Fibroblast of lung (primary cell): Measurements from ENCODE around the gene HSD11B1L. TPM values are rescaled to one million over a fixed set of nuclear protein-coding genes. Genes with fewer than 3 reads are reported as not detected.

Source experiments
- DNase-seq, 2 donors: peaks; one replicate each; pipeline versions ENCODE4 v3.0.0 to v3.0.0-alpha.2; 2010; ENCODE audit warnings: low read depth in 2 of 2
- H2AFZ ChIP-seq: 2 replicates; pipeline ENCODE4 v1.5.1; 2012; ENCODE audit warnings: low read length, control low read depth, inconsistent platforms
- H3K27ac ChIP-seq: 2 replicates; pipeline ENCODE4 v1.5.1; 2011; ENCODE audit warnings: low read length, control low read depth; ENCODE audit not compliant: insufficient read depth
- H3K27me3 ChIP-seq: 2 replicates; pipeline ENCODE4 v1.5.1; 2011; ENCODE audit warnings: mild to moderate bottlenecking, low read length; ENCODE audit not compliant: control insufficient read depth, insufficient read depth
- H3K36me3 ChIP-seq: 2 replicates; pipeline ENCODE4 v1.5.1; 2011; ENCODE audit warnings: low read length; ENCODE audit not compliant: control insufficient read depth, insufficient read depth
- H3K4me1 ChIP-seq: 2 replicates; pipeline ENCODE4 v1.5.1; 2011; ENCODE audit warnings: low read length; ENCODE audit not compliant: control insufficient read depth, insufficient read depth; ENCODE audit errors: extremely low read depth
- H3K4me2 ChIP-seq: 2 replicates; pipeline ENCODE4 v1.5.1; 2011; ENCODE audit warnings: low read length, control low read depth; ENCODE audit not compliant: insufficient read depth; ENCODE audit errors: extremely low read depth
- H3K4me3 ChIP-seq, 4 experiments: fragments of 200-600 bp in 1 of 4; sonication (generic) in 1 of 4; replicated peaks in 1 of 4; 2 replicates each; pipeline ENCODE4 v1.5.1; 2011 to 2016; ENCODE audit warnings: low read length in 4 of 4, low read depth in 3 of 4, mild to moderate bottlenecking in 3 of 4, control low read depth in 2 of 4, inconsistent platforms in 1 of 4, mixed read lengths in 1 of 4; ENCODE audit not compliant: insufficient read depth in 1 of 4; ENCODE audit errors: control extremely low read depth in 1 of 4
- H3K79me2 ChIP-seq: 2 replicates; pipeline ENCODE4 v1.5.1; 2012; ENCODE audit warnings: mild to moderate bottlenecking, low read length, inconsistent platforms; ENCODE audit not compliant: control insufficient read depth, insufficient read depth
- H3K9ac ChIP-seq: 2 replicates; pipeline ENCODE4 v1.5.1; 2011; ENCODE audit warnings: mild to moderate bottlenecking, low read length, control low read depth; ENCODE audit not compliant: insufficient read depth
- H3K9me3 ChIP-seq: 2 replicates; pipeline ENCODE4 v1.5.1; 2012; ENCODE audit warnings: low read depth, low read length; ENCODE audit not compliant: control insufficient read depth, insufficient read depth
- H4K20me1 ChIP-seq: 2 replicates; pipeline ENCODE4 v1.5.1; 2011; ENCODE audit warnings: low read length; ENCODE audit not compliant: control insufficient read depth, insufficient read depth; ENCODE audit errors: extremely low read depth
- EZH2 ChIP-seq: IDR thresholded peaks from 2 replicates; pipeline ENCODE4 v1.5.1; 2012; ENCODE audit warnings: low read length, control low read depth, mild to moderate bottlenecking; ENCODE audit errors: missing control alignments
- polyA plus RNA-seq, 2 donors: library from polyadenylated mRNA; depleted of rRNA in 1 of 2; stranded (reverse) in 1 of 2; unstranded in 1 of 2; fragments of >200 nt; gene quantifications; 2 replicates each; pipeline ENCODE4 v1.2.1, GENCODE V29; 2011 to 2012; ENCODE audit warnings: missing spikeins in 1 of 2
- total RNA-seq: library from RNA; depleted of rRNA; stranded (reverse); fragments of >200 nt; gene quantifications from 2 replicates; pipeline ENCODE4 v1.2.1, GENCODE V29; 2014
- TF ChIP-seq, protein P1 (sequence below), 2 donors: IDR thresholded peaks in 1 of 2; conservative IDR thresholded peaks in 1 of 2; 1 replicate in 1 of 2; 2 replicates in 1 of 2; pipeline ENCODE4 v1.5.1; 2011 to 2012; ENCODE audit warnings: low read length in 2 of 2, control low read depth in 1 of 2, inconsistent platforms in 1 of 2, low read depth in 1 of 2, mild to moderate bottlenecking in 1 of 2

Gene HSD11B1L
- total and polyA plus RNA-seq, 2 donors (not counting 1 experiment from before 2014, with no cell fraction given), result 5.1 to 13.0 TPM

DNA sequence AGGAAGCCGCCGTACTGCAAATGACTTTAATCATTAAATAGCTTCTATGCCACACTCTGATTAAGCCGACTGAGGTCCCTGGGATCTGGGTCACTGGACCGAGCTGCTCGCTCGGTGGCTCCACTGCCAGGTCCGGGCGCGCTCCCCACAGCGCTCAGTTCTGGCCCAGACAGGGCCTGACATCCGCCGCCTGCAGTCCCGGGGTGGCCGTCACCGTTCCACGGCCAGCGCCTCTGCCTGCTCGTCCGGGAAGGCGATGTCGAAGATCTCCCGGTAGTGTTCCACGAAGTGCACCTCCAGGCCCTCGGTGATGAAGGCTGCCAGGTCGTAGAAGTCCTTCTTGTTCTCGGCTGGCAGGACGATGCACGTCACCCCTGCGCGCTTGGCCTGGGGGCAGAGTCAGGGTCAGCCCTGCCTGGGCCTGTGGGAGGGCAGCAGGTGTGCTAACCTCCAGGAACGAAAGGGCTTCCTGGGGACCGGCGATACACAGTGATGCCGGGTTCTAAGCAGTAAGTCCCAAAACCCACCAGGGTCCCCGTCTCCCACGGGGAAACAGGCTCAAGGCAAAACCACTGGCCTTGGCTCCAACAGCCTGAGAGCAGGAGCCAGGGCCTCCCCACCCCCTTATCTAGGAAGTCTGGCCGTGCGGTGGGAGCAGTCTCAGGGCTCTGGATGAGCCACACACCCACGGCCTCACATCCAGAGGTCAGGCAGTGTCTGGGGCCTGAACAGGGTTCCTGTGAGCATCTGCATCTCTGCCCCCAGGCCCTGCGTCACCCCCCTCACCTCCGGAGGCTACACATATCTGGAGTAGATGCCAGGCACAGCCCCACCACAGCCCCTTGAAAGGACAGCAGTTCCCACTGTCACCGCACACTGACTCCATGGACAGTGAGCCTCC lies 11.2 kb downstream of the HSD11B1L start:
- no peak for DNase-seq
- Histone ChIP-seq H3K9me3 (no peaks in the 10 kb centered on the region), H2AFZ (no peak overlapping the region), H3K36me3 (peaks cover 47% of the 10 kb centered on the region), H3K4me3 (peak overlapping the region; percentile 92 to 98 (median 96)), H3K9ac (no peak overlapping the region), H3K27me3 (no peaks in the 10 kb centered on the region), H3K27ac (peak overlapping the region; percentile 36), H4K20me1 (no peaks in the 10 kb centered on the region), H3K4me2 (peak overlapping the region; percentile 72), H3K79me2 (peaks cover 61% of the 10 kb centered on the region), H3K4me1 (peaks cover 2% of the 10 kb centered on the region)
- no peak for TF ChIP-seq EZH2
- TF ChIP-seq, protein P1, sequence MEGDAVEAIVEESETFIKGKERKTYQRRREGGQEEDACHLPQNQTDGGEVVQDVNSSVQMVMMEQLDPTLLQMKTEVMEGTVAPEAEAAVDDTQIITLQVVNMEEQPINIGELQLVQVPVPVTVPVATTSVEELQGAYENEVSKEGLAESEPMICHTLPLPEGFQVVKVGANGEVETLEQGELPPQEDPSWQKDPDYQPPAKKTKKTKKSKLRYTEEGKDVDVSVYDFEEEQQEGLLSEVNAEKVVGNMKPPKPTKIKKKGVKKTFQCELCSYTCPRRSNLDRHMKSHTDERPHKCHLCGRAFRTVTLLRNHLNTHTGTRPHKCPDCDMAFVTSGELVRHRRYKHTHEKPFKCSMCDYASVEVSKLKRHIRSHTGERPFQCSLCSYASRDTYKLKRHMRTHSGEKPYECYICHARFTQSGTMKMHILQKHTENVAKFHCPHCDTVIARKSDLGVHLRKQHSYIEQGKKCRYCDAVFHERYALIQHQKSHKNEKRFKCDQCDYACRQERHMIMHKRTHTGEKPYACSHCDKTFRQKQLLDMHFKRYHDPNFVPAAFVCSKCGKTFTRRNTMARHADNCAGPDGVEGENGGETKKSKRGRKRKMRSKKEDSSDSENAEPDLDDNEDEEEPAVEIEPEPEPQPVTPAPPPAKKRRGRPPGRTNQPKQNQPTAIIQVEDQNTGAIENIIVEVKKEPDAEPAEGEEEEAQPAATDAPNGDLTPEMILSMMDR (conservative IDR thresholded peaks at IDR 0.05 in 1 of 2, IDR thresholded peaks at IDR 0.05 in 1 of 2; ENCODE audit: low read depth in 1 of 2, low read length in 2 of 2), result no peak

DNA sequence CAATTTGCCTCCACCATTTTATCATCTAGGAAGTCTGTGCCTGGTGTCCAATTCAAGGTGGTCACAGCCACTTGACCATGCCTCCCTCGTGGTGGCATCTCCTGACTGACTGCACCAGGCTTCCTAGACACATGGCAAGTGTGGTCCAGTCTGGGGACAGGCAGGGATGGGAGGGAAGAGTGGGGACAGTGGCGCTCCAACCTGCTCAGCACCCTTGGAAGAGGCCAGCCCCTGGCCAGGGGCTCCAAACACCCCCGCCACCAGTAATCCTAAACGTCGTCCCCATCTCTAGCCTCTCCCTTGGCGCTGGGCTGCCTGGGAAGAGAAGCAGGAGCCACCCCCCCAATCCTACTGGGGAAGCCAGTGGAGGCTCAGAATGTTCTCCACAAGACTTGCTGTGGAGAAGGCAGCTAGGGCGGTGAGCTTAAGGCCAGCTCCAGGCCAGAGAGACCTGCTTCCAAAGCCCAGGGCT lies 11.9 kb downstream of the HSD11B1L start:
- H3K9me3 ChIP-seq, result no peaks in the 10 kb centered on the region
- H3K4me1 ChIP-seq, result peaks cover 2% of the 10 kb centered on the region
- H3K4me2 ChIP-seq, result no peak overlapping the region
- no peak overlapping the region for H3K4me3 ChIP-seq
- DNase-seq, result no peak
- no peaks in the 10 kb centered on the region for H4K20me1 ChIP-seq
- no peak overlapping the region for H3K27ac ChIP-seq
- H2AFZ ChIP-seq, result no peak overlapping the region
- peaks cover 49% of the 10 kb centered on the region for H3K36me3 ChIP-seq
- TF ChIP-seq EZH2, result no peak
- TF ChIP-seq, protein P1 (conservative IDR thresholded peaks at IDR 0.05 in 1 of 2, IDR thresholded peaks at IDR 0.05 in 1 of 2; ENCODE audit: low read depth in 1 of 2, low read length in 2 of 2), result no peak
- no peaks in the 10 kb centered on the region for H3K27me3 ChIP-seq
- peaks cover 62% of the 10 kb centered on the region for H3K79me2 ChIP-seq
- H3K9ac ChIP-seq, result no peak overlapping the region

DNA sequence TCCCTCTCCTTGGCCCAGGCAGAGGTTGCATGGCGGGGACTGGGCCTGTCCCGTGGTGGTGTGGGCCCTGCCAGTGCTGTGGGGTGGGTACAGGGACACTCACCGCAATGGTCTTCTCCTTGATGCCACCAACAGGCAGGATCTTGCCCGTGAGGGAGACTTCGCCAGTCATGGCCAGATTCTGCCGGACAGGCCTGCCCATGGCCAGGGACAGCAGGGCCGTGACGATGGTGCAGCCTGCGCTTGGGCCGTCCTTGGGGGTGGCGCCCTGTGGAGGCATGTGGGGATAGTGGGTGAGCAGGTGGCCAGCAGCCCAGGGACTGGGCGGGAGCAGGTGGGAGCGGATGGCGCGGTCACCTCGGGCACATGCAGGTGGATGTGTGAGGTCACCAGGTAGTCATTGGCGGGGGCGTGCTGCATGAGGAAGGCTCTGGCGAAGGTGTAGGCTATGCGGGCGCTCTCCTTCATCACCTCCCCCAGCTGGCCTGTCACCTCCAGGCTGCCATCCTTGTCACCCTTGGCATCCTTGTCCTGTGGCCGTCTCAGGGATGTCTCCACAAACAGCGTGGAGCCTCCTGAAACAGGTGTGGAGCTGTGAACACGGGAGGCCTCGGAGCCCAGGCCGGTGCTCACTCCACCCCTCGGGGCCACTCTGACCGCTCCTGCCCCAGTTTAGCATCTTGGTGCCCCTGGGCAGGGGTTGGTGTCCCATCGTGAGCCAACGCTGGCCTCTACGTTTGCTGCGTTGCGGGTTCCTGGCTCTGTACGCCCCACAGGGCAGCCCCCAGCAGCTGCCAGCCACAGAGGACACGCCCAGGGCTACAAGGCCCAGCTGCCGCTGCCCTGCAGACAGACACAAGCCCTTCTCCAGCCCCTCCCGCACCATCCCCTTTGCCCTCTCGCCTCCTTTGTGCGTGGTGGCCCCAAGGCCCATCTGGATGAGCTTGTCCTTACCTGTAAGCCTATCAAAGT lies 12.7 kb downstream of the HSD11B1L start:
- Histone ChIP-seq H3K9ac (no peak overlapping the region), H3K27ac (no peak overlapping the region), H3K36me3 (peaks cover 54% of the 10 kb centered on the region), H3K4me2 (no peak overlapping the region), H4K20me1 (no peaks in the 10 kb centered on the region), H2AFZ (no peak overlapping the region), H3K4me3 (no peak overlapping the region), H3K9me3 (no peaks in the 10 kb centered on the region), H3K27me3 (no peaks in the 10 kb centered on the region), H3K79me2 (peaks cover 62% of the 10 kb centered on the region), H3K4me1 (peaks cover 2% of the 10 kb centered on the region)
- no peak for TF ChIP-seq EZH2
- TF ChIP-seq, protein P1 (conservative IDR thresholded peaks at IDR 0.05 in 1 of 2, IDR thresholded peaks at IDR 0.05 in 1 of 2; ENCODE audit: low read depth in 1 of 2, low read length in 2 of 2), result no peak
- no peak for DNase-seq
